ENCODE results near the gene MGLL. TPM values are rescaled to one million over a fixed set of nuclear protein-coding genes. Genes with fewer than 3 reads are reported as not detected.
"Not testable (repeated sequence)": the region's sequence is repeated elsewhere in the genome, so short reads cannot be mapped to it uniquely, and the experiment has no call there.

The MGLL gene
- total RNA-seq, 1 donor from 2014 or later = 61.0 TPM

DNA sequence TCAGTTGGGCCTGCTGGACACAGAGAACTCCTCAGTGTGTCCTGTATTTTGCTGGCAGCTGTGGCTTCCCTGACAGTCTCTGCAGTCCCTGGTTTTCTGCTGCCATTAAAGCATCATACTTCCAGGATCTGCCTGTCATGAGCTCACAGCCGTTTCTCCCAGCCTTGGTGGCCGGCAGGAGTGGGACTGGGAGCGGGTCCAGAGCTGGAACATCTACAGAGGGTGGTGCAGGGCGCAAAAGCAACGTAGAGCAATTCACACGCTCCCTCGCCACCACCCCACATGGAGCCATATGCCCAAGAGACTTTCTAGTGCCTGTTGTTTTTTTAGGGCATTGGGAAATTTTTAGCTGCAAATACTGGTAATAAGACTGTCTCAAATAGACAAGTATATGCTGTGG is 116.0 kb downstream of the MGLL start:
- H3K9me3 Mint-ChIP-seq (ENCODE audit: low read depth) = peaks cover 8% of the 10 kb centered on the region
- peaks cover 21% of the 10 kb centered on the region for H3K36me3 Mint-ChIP-seq (ENCODE audit: low read depth)
- H3K4me1 Mint-ChIP-seq (ENCODE audit: low read depth) = peaks cover 30% of the 10 kb centered on the region
- H3K27me3 Mint-ChIP-seq (ENCODE audit: low read depth) = no peaks in the 10 kb centered on the region
- DNase-seq (ENCODE audit: low spot score) = no peak
- TF ChIP-seq, protein P1, sequence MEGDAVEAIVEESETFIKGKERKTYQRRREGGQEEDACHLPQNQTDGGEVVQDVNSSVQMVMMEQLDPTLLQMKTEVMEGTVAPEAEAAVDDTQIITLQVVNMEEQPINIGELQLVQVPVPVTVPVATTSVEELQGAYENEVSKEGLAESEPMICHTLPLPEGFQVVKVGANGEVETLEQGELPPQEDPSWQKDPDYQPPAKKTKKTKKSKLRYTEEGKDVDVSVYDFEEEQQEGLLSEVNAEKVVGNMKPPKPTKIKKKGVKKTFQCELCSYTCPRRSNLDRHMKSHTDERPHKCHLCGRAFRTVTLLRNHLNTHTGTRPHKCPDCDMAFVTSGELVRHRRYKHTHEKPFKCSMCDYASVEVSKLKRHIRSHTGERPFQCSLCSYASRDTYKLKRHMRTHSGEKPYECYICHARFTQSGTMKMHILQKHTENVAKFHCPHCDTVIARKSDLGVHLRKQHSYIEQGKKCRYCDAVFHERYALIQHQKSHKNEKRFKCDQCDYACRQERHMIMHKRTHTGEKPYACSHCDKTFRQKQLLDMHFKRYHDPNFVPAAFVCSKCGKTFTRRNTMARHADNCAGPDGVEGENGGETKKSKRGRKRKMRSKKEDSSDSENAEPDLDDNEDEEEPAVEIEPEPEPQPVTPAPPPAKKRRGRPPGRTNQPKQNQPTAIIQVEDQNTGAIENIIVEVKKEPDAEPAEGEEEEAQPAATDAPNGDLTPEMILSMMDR (IDR thresholded peaks at IDR 0.05) = no peak
- no peak overlapping the region for H3K27ac Mint-ChIP-seq (ENCODE audit: unreplicated experiment)
- no peak overlapping the region for H3K4me3 Mint-ChIP-seq (ENCODE audit: unreplicated experiment)

DNA sequence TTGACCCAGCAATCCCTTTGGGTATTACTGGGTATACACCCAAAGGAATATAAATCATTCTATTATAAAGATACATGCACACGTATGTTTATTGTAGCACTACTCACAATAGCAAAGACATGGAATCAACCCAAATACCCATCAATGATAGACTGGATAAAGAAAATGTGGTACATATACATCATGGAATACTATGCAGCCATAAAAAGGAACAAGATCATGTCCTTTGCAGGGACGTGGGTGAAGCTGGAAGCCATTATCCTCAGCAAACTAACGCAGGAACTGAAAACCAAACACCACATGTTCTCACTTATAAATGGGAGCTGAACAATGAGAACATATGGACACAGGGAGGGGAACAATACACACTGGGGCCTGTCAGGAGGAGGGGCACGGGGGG is 117.5 kb downstream of the MGLL start:
- DNase-seq (ENCODE audit: low spot score); H3K9me3 Mint-ChIP-seq (ENCODE audit: low read depth); H3K27me3 Mint-ChIP-seq (ENCODE audit: low read depth); H3K4me3 Mint-ChIP-seq (ENCODE audit: unreplicated experiment); H3K27ac Mint-ChIP-seq (ENCODE audit: unreplicated experiment): not testable (repeated sequence)
- Mint-ChIP-seq H3K4me1 (ENCODE audit: low read depth) (peaks cover 32% of the 10 kb centered on the region), H3K36me3 (ENCODE audit: low read depth) (peaks cover 19% of the 10 kb centered on the region)

DNA sequence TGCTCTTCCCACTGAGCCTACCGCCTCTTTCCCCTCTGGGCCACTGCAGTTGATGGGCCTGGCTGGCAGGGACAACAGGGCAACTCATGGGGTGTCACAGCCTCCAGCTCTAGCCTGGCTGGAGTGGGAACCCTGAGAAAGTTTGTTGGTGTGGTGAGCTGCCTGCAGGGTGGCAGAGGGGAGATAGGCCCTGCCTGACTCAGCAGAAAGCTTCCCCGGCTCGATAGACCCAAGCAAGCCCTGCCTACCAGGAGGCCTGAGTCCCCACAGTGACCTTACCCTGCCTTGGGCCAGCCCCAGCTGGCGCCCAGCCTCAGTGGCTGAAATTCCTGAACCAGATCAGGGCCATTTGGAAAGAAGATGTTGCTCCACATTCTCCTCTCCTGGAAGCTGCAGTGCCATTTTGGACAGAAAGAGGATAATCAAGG is 120.2 kb downstream of the MGLL start:
- Mint-ChIP-seq H3K4me3 (ENCODE audit: unreplicated experiment) (no peak overlapping the region), H3K27me3 (ENCODE audit: low read depth) (no peaks in the 10 kb centered on the region), H3K36me3 (ENCODE audit: low read depth) (peaks cover 17% of the 10 kb centered on the region), H3K4me1 (ENCODE audit: low read depth) (peaks cover 44% of the 10 kb centered on the region), H3K9me3 (ENCODE audit: low read depth) (peaks cover 8% of the 10 kb centered on the region), H3K27ac (ENCODE audit: unreplicated experiment) (no peak overlapping the region)
- DNase-seq (ENCODE audit: low spot score) = peak; percentile 54
- TF ChIP-seq, protein P1 (IDR thresholded peaks at IDR 0.05) = no peak

DNA sequence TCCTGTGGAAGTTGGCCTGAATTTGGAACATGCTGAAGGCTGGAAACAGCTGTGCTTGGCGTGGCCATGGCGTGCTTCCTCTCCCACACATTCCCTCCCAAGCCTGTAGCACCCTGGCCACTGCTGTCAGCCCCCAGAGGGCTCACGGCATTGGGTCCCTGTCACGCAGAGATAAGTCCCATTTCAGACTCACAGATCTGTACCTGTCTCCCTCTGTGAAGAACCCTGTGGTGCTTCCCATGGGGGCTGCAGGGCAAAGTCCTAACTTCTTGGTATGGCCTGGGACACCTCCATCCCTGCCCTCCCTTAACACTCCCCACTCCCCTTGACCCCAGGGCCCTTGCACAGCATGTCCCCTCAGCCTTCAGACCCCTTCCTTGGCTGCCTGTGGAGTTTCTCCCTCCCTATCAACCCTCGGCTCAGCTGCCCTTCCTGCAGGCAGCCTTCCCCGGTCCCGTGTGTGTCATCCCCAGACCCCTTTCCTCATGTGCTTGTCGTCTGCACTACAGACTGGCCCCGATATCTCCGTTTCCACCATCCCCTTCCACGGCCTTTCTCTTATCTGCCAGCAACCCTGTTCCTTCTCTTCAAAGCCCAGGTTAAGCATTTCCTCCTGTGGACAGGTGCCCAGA is 120.9 kb downstream of the MGLL start:
- Mint-ChIP-seq H3K9me3 (ENCODE audit: low read depth) (peaks cover 8% of the 10 kb centered on the region), H3K4me1 (ENCODE audit: low read depth) (peaks cover 44% of the 10 kb centered on the region), H3K4me3 (ENCODE audit: unreplicated experiment) (no peak overlapping the region), H3K27me3 (ENCODE audit: low read depth) (no peaks in the 10 kb centered on the region), H3K27ac (ENCODE audit: unreplicated experiment) (no peak overlapping the region), H3K36me3 (ENCODE audit: low read depth) (peaks cover 17% of the 10 kb centered on the region)
- peak; percentile 50 for DNase-seq (ENCODE audit: low spot score)
- TF ChIP-seq, protein P1 (IDR thresholded peaks at IDR 0.05) = no peak

DNA sequence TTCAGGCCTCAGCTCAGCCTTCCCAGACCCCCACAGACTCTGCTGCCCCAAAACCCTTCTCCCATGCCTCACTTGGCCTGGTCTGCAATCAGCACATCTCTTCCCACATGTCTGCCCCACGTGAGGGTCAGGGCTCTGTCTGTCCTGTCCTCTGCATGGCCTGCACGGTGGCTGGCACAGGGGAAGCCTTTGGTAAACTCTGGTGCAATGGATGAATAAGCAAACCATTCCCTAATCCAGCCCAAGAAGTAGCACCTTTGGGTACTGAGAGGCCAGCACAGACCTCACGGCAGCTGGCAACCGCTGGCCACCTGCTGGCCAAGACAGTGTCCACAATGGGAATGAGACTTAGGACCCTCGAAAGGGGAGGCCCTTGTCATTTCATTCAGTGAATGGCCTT is 121.9 kb downstream of the MGLL start:
- TF ChIP-seq, protein P1 (IDR thresholded peaks at IDR 0.05) = peak; percentile 28
- peak; percentile 54 for DNase-seq (ENCODE audit: low spot score)
- no peak overlapping the region for H3K4me3 Mint-ChIP-seq (ENCODE audit: unreplicated experiment)
- peaks cover 45% of the 10 kb centered on the region for H3K4me1 Mint-ChIP-seq (ENCODE audit: low read depth)
- no peak overlapping the region for H3K27ac Mint-ChIP-seq (ENCODE audit: unreplicated experiment)
- peaks cover 17% of the 10 kb centered on the region for H3K36me3 Mint-ChIP-seq (ENCODE audit: low read depth)
- H3K9me3 Mint-ChIP-seq (ENCODE audit: low read depth) = peaks cover 8% of the 10 kb centered on the region
- no peaks in the 10 kb centered on the region for H3K27me3 Mint-ChIP-seq (ENCODE audit: low read depth)
